Lung (tissue), 12 donors: Measurements from ENCODE around the gene SRGAP2C. TPM values are rescaled to one million over a fixed set of nuclear protein-coding genes. Genes with fewer than 3 reads are reported as not detected.

Experiments
- ATAC-seq: fragments of 200-7000 bp; cut with Tn5 transposase; one replicate; pipeline ENCODE4 v1.9.1; 2020; ENCODE audit warnings: moderate number of reproducible peaks; ENCODE audit not compliant: insufficient read depth, low FRiP score
- DNase-seq, 3 donors: peaks; one replicate each; pipeline ENCODE4 v3.0.0-alpha.2; 2013 to 2017
- H3K27ac ChIP-seq, 2 donors: one replicate each; pipeline ENCODE4 v1.5.1; 2013; ENCODE audit warnings: mild to moderate bottlenecking in 2 of 2, moderate library complexity in 2 of 2, control low read depth in 1 of 2, inconsistent platforms in 1 of 2, low read depth in 1 of 2, low read length in 1 of 2
- H3K27me3 ChIP-seq, 3 donors: one replicate each; pipeline ENCODE4 v1.5.1; 2013; ENCODE audit warnings: low read length in 2 of 3; ENCODE audit not compliant: control insufficient read depth in 3 of 3, insufficient read depth in 3 of 3
- H3K36me3 ChIP-seq, 4 donors: one replicate each; pipeline ENCODE4 v1.5.1; 2013; ENCODE audit warnings: low read length in 4 of 4, mild to moderate bottlenecking in 1 of 4, moderate library complexity in 1 of 4; ENCODE audit not compliant: control insufficient read depth in 4 of 4, insufficient read depth in 4 of 4
- H3K4me1 ChIP-seq, 5 donors: one replicate each; pipeline ENCODE4 v1.5.1; 2013; ENCODE audit warnings: low read length in 5 of 5, mild to moderate bottlenecking in 2 of 5, moderate library complexity in 1 of 5; ENCODE audit not compliant: control insufficient read depth in 5 of 5, insufficient read depth in 5 of 5
- H3K4me3 ChIP-seq: one replicate; pipeline ENCODE4 v1.5.1; 2013; ENCODE audit warnings: mild to moderate bottlenecking, control low read depth, moderate library complexity
- H3K9ac ChIP-seq, 2 donors: one replicate each; pipeline ENCODE4 v1.5.1; 2013; ENCODE audit warnings: low read length in 2 of 2, control low read depth in 1 of 2; ENCODE audit not compliant: insufficient read depth in 1 of 2
- H3K9me3 ChIP-seq, 4 donors: one replicate each; pipeline ENCODE4 v1.5.1; 2013; ENCODE audit warnings: low read length in 3 of 4, mild to moderate bottlenecking in 1 of 4, moderate library complexity in 1 of 4; ENCODE audit not compliant: control insufficient read depth in 4 of 4, insufficient read depth in 3 of 4
- CTCF ChIP-seq: IDR thresholded peaks from 2 replicates; pipeline ENCODE4 v1.5.1; 2012; ENCODE audit warnings: mild to moderate bottlenecking; ENCODE audit errors: control extremely low read depth, extremely low read depth
- WGBS, 2 donors: extraction: QIAGEN DNeasy Blood & Tissue Kit; methylation state at CpG; one replicate each; pipeline ENCODE4 v1.1.7; 2013; 5-methylcytosine and 5-hydroxymethylcytosine counted together
- polyA plus RNA-seq, 2 donors: library from polyadenylated mRNA; stranded (reverse); fragments of 200-250 nt; gene quantifications; one replicate each; pipeline ENCODE4 v1.2.1, GENCODE V29; 2013
- total RNA-seq, 2 donors: library from RNA; depleted of rRNA in 1 of 2; stranded (reverse); fragments of >200 nt in 1 of 2; gene quantifications; one replicate each; pipeline ENCODE4 v1.2.1, GENCODE V29; 2014 to 2021
- donor health status: control.
- donor health status: control.
- donor health status: Bipolar disorder and iron deficiency.
- donor health status: healthy.
- donor health status: DM: yes; HTN: yes; CAD: no.

SRGAP2C gene
- total and polyA plus RNA-seq, 4 donors = 3.9 to 34.6 (median 12.9) TPM

- H3K36me3 ChIP-seq = no peaks in the 10 kb centered on the region
- 81 to 90% methylated on average over 1 of the region's 1 CpG for WGBS, 2 donors
- H3K27ac ChIP-seq = no peak overlapping the region
- no peak for DNase-seq
- H3K27me3 ChIP-seq = no peaks in the 10 kb centered on the region
- no peak for TF ChIP-seq CTCF
- H3K9me3 ChIP-seq = no peaks in the 10 kb centered on the region
- H3K4me1 ChIP-seq = no peaks in the 10 kb centered on the region
- no peak overlapping the region for H3K4me3 ChIP-seq
- H3K9ac ChIP-seq = no peak overlapping the region
- no peak for ATAC-seq
These were observed 223.6 kb downstream of the SRGAP2C start for GRCh38 chr1:121408354-121408753.

GRCh38 chr1:121413821-121414220, 229.0 kb downstream of the SRGAP2C start:
- no peak for DNase-seq
- no peak overlapping the region for H3K4me3 ChIP-seq
- H3K4me1 ChIP-seq = peaks cover 0 to 4% (median 0%) of the 10 kb centered on the region in 5 donors
- no peak overlapping the region for H3K27ac ChIP-seq
- TF ChIP-seq CTCF = no peak
- no peak overlapping the region for H3K9ac ChIP-seq
- H3K9me3 ChIP-seq = no peaks in the 10 kb centered on the region
- no peaks in the 10 kb centered on the region for H3K27me3 ChIP-seq
- ATAC-seq = no peak
- no peaks in the 10 kb centered on the region for H3K36me3 ChIP-seq
- 60 to 78% methylated on average over 3 of the region's 3 CpGs for WGBS, 2 donors

- 66 to 85% methylated on average over 2 of the region's 2 CpGs for WGBS, 2 donors
- DNase-seq = peak in 2 of 3 donors; percentile 12 to 19
These were observed 230.1 kb downstream of the SRGAP2C start for GRCh38 chr1:121414905-121415304.

More at GRCh38 chr1:121414905-121415304, 230.1 kb downstream of the SRGAP2C start:
- H3K9me3 ChIP-seq = no peaks in the 10 kb centered on the region
- H3K27ac ChIP-seq = no peak overlapping the region
- no peak overlapping the region for H3K4me3 ChIP-seq
- no peaks in the 10 kb centered on the region for H3K27me3 ChIP-seq
- H3K4me1 ChIP-seq = peaks cover 0 to 4% (median 0%) of the 10 kb centered on the region in 5 donors
- no peak overlapping the region for H3K9ac ChIP-seq
- H3K36me3 ChIP-seq = no peaks in the 10 kb centered on the region
- no peak for ATAC-seq
- TF ChIP-seq CTCF = no peak
